HepG2 (cell line): Measurements from ENCODE around the gene GBGT1. TPM values are rescaled to one million over a fixed set of nuclear protein-coding genes. Genes with fewer than 3 reads are reported as not detected.

Source experiments
- CBFB ChIP-seq: sonication (generic); formaldehyde crosslinking; IDR thresholded peaks from 2 replicates; pipeline ENCODE4 v1.4.0; 2020; ENCODE audit warnings: missing genetic modification reagents
- ISL2 ChIP-seq: sonication (generic); formaldehyde crosslinking; IDR thresholded peaks from 2 replicates; pipeline ENCODE4 v1.5.0; 2020; ENCODE audit warnings: missing genetic modification reagents
- JUN ChIP-seq: sonication (generic); formaldehyde crosslinking; IDR thresholded peaks from 2 replicates; pipeline ENCODE4 v1.4.0; 2020; ENCODE audit warnings: mild to moderate bottlenecking, missing genetic modification reagents
- MAFK ChIP-seq, 2 experiments: IDR thresholded peaks in 1 of 2; conservative IDR thresholded peaks in 1 of 2; 2 replicates each; pipeline ENCODE4 v1.6.1; 2011; ENCODE audit warnings: improper control_type of control experiment in 2 of 2, low read length in 2 of 2
- MTA3 ChIP-seq: sonication (generic); formaldehyde crosslinking; IDR thresholded peaks from 2 replicates; pipeline ENCODE4 v1.4.0; 2020; ENCODE audit warnings: missing genetic modification reagents
- NR1H2 ChIP-seq: sonication (generic); formaldehyde crosslinking; IDR thresholded peaks from 2 replicates; pipeline ENCODE4 v1.8.1; 2022; ENCODE audit warnings: low read depth, missing genetic modification reagents, borderline replicate concordance
- PPARG ChIP-seq: conservative IDR thresholded peaks from 2 replicates; pipeline ENCODE4 v1.6.1; 2016; ENCODE audit warnings: missing biosample characterization, missing genetic modification reagents
- TCF7 ChIP-seq: sonication (generic); IDR thresholded peaks from 2 replicates; pipeline ENCODE4 v1.6.1; 2016; ENCODE audit warnings: antibody characterized with exemption, low read depth
- ZBTB20 ChIP-seq: sonication (generic); formaldehyde crosslinking; IDR thresholded peaks from 2 replicates; pipeline ENCODE4 v1.8.1; 2023; ENCODE audit warnings: missing genetic modification reagents, low read depth, mild to moderate bottlenecking, borderline replicate concordance
- ZNF292 ChIP-seq: sonication (generic); formaldehyde crosslinking; IDR thresholded peaks from 2 replicates; pipeline ENCODE4 v1.8.1; 2022; ENCODE audit warnings: mild to moderate bottlenecking, low read depth, missing genetic modification reagents, borderline replicate concordance
- ZNF382 ChIP-seq: sonication (generic); formaldehyde crosslinking; IDR thresholded peaks from 2 replicates; pipeline ENCODE4 v1.5.0; 2020; ENCODE audit warnings: missing genetic modification reagents, mild to moderate bottlenecking, borderline replicate concordance
- ZNF788 ChIP-seq: sonication (generic); formaldehyde crosslinking; IDR thresholded peaks from 2 replicates; pipeline ENCODE4 v1.5.0; 2020; ENCODE audit warnings: mild to moderate bottlenecking, missing genetic modification reagents, borderline replicate concordance
- polyA plus RNA-seq, 8 experiments: library from polyadenylated mRNA; depleted of rRNA in 3 of 8; stranded (reverse) in 7 of 8; unstranded in 1 of 8; fragments of >200 nt; fragmentation: Illumina TruSeq in 4 of 8; extraction: Trizol in 4 of 8; gene quantifications; 2 replicates each; pipeline versions ENCODE4 v1.2.1 to v1.2.3, GENCODE V29; 2011 to 2016; ENCODE audit warnings: low read depth in 4 of 8, missing spikeins in 1 of 8, mixed read lengths in 1 of 8; ENCODE audit not compliant: insufficient read depth in 1 of 8
- total RNA-seq, 5 experiments: library from RNA; depleted of rRNA; stranded (reverse); fragments of >200 nt; fragmentation: Illumina TruSeq; extraction: Trizol; gene quantifications; 2 replicates each; pipeline ENCODE4 v1.2.3, GENCODE V29; 2016; ENCODE audit warnings: low read depth in 1 of 5
- TF ChIP-seq, protein P1 (sequence below): sonication (generic); formaldehyde crosslinking; IDR thresholded peaks from 2 replicates; pipeline ENCODE4 v1.4.0; 2020; ENCODE audit warnings: mild to moderate bottlenecking, missing genetic modification reagents
- TF ChIP-seq, protein P2 (sequence below): sonication (generic); formaldehyde crosslinking; IDR thresholded peaks from 2 replicates; pipeline ENCODE4 v1.4.0; 2020; ENCODE audit warnings: missing genetic modification reagents, borderline replicate concordance
- TF ChIP-seq, protein P3 (sequence below): sonication (generic); formaldehyde crosslinking; IDR thresholded peaks from 2 replicates; pipeline ENCODE4 v1.8.0; 2022; ENCODE audit warnings: mild to moderate bottlenecking, missing genetic modification reagents, moderate library complexity
- TF ChIP-seq, protein P4 (sequence below): sonication (generic); formaldehyde crosslinking; conservative IDR thresholded peaks from 2 replicates; pipeline ENCODE4 v1.4.0; 2020; ENCODE audit warnings: missing genetic modification reagents
- TF ChIP-seq, protein P5 (sequence below): fragments of 450-650 bp; IDR thresholded peaks from 2 replicates; pipeline ENCODE4 v1.6.1; 2017; ENCODE audit warnings: mild to moderate bottlenecking
- TF ChIP-seq, protein P6 (sequence below): sonication (generic); formaldehyde crosslinking; IDR thresholded peaks from 2 replicates; pipeline ENCODE4 v1.4.0; 2020; ENCODE audit warnings: missing genetic modification reagents

Gene GBGT1
- total and polyA plus RNA-seq, 2 of the 13 experiments (the other 11 are each of a cell fraction or from before 2014, with no cell fraction given) = not detected

DNA sequence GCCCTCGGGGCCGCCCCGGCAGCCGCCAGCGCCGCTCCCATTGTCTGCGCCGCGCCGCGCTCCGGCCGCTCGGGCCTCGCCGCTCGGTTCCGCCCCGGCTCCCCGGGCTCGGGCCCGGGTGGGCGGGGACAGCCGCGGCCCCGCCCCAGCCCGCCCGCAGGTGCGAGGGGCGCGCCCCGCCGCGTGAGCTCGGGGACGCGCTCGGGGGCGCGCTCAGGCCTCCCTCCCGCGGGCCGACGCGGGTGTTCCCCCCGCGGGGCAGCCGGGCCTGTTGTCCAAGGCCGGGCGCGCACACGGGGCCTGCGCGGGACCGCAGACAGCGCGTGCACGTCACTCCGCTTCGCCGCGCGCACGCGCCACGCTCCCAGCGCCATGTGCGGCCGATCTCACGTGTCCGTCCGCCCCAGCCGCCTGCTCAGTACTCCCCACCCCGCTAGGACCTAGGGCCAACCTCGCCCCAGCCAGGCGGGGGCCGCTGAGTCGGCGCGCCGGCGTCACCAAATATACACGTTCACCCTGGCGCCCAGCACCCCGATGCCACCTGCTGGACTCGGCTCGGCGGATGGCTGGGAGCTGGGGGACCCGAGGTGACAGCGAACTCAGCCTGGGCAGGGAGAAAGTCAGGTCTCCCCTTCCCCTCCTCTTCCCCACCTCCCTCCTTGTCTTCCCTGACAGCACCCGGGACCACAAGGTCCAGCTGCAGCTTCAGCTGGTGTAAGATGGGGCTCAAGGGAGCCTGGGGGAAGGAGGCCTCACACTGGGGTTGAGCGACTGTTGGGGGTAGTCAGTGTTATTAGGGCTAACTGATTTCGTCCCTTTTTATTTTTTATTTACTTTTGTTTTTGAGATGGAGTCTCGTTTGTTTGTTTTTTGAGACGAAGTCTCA lies 14.3 kb downstream of the GBGT1 start (continued):
- TF ChIP-seq ZBTB20 (peak; percentile 56; the same call in 1 of the 2 replicates), ZNF382 (CRISPR knock-in tag) (no peak), ISL2 (no peak), MTA3 (CRISPR knock-in tag) (no peak), MAFK (conservative IDR thresholded peaks at IDR 0.05 in 1 of 2, IDR thresholded peaks at IDR 0.05 in 1 of 2; ENCODE audit: low read length in 2 of 2) (no peak), TCF7 (no peak), ZNF292 (CRISPR knock-in tag) (no peak), PPARG (CRISPR knock-in tag) (0 out of 2 replicates have a peak, but pooled peaks have one; percentile 39), ZNF788 (CRISPR knock-in tag) (peak; percentile 83; the same call in 1 of the 2 replicates), CBFB (0 out of 2 replicates have a peak, but pooled peaks have one; percentile 46), JUN (no peak), NR1H2 (CRISPR knock-in tag) (no peak; the same call in 1 of the 2 replicates)
- TF ChIP-seq, protein P1, sequence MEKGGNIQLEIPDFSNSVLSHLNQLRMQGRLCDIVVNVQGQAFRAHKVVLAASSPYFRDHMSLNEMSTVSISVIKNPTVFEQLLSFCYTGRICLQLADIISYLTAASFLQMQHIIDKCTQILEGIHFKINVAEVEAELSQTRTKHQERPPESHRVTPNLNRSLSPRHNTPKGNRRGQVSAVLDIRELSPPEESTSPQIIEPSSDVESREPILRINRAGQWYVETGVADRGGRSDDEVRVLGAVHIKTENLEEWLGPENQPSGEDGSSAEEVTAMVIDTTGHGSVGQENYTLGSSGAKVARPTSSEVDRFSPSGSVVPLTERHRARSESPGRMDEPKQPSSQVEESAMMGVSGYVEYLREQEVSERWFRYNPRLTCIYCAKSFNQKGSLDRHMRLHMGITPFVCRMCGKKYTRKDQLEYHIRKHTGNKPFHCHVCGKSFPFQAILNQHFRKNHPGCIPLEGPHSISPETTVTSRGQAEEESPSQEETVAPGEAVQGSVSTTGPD (CRISPR knock-in tag) = no peak
- TF ChIP-seq, protein P2, sequence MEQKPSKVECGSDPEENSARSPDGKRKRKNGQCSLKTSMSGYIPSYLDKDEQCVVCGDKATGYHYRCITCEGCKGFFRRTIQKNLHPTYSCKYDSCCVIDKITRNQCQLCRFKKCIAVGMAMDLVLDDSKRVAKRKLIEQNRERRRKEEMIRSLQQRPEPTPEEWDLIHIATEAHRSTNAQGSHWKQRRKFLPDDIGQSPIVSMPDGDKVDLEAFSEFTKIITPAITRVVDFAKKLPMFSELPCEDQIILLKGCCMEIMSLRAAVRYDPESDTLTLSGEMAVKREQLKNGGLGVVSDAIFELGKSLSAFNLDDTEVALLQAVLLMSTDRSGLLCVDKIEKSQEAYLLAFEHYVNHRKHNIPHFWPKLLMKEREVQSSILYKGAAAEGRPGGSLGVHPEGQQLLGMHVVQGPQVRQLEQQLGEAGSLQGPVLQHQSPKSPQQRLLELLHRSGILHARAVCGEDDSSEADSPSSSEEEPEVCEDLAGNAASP = peak; percentile 42; the same call in 1 of the 2 replicates
- TF ChIP-seq, protein P3, sequence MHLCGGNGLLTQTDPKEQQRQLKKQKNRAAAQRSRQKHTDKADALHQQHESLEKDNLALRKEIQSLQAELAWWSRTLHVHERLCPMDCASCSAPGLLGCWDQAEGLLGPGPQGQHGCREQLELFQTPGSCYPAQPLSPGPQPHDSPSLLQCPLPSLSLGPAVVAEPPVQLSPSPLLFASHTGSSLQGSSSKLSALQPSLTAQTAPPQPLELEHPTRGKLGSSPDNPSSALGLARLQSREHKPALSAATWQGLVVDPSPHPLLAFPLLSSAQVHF (CRISPR knock-in tag) = peak; percentile 48; the same call in 1 of the 2 replicates
- TF ChIP-seq, protein P4, sequence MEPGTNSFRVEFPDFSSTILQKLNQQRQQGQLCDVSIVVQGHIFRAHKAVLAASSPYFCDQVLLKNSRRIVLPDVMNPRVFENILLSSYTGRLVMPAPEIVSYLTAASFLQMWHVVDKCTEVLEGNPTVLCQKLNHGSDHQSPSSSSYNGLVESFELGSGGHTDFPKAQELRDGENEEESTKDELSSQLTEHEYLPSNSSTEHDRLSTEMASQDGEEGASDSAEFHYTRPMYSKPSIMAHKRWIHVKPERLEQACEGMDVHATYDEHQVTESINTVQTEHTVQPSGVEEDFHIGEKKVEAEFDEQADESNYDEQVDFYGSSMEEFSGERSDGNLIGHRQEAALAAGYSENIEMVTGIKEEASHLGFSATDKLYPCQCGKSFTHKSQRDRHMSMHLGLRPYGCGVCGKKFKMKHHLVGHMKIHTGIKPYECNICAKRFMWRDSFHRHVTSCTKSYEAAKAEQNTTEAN = peak; percentile 70; the same call in 1 of the 2 replicates
- TF ChIP-seq, protein P5, sequence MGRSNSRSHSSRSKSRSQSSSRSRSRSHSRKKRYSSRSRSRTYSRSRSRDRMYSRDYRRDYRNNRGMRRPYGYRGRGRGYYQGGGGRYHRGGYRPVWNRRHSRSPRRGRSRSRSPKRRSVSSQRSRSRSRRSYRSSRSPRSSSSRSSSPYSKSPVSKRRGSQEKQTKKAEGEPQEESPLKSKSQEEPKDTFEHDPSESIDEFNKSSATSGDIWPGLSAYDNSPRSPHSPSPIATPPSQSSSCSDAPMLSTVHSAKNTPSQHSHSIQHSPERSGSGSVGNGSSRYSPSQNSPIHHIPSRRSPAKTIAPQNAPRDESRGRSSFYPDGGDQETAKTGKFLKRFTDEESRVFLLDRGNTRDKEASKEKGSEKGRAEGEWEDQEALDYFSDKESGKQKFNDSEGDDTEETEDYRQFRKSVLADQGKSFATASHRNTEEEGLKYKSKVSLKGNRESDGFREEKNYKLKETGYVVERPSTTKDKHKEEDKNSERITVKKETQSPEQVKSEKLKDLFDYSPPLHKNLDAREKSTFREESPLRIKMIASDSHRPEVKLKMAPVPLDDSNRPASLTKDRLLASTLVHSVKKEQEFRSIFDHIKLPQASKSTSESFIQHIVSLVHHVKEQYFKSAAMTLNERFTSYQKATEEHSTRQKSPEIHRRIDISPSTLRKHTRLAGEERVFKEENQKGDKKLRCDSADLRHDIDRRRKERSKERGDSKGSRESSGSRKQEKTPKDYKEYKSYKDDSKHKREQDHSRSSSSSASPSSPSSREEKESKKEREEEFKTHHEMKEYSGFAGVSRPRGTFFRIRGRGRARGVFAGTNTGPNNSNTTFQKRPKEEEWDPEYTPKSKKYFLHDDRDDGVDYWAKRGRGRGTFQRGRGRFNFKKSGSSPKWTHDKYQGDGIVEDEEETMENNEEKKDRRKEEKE = no peak
- TF ChIP-seq, protein P6, sequence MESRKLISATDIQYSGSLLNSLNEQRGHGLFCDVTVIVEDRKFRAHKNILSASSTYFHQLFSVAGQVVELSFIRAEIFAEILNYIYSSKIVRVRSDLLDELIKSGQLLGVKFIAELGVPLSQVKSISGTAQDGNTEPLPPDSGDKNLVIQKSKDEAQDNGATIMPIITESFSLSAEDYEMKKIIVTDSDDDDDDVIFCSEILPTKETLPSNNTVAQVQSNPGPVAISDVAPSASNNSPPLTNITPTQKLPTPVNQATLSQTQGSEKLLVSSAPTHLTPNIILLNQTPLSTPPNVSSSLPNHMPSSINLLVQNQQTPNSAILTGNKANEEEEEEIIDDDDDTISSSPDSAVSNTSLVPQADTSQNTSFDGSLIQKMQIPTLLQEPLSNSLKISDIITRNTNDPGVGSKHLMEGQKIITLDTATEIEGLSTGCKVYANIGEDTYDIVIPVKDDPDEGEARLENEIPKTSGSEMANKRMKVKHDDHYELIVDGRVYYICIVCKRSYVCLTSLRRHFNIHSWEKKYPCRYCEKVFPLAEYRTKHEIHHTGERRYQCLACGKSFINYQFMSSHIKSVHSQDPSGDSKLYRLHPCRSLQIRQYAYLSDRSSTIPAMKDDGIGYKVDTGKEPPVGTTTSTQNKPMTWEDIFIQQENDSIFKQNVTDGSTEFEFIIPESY (CRISPR knock-in tag) = peak; percentile 34; the same call in 1 of the 2 replicates
